GM12801 (cell line): Measurements from ENCODE around the gene UGT1A9.

ENCODE experiments used
- CTCF ChIP-seq: IDR thresholded peaks from one replicate; pipeline ENCODE4 v1.5.1; 2011; ENCODE audit warnings: control low read depth; ENCODE audit not compliant: insufficient read length; ENCODE audit errors: extremely low read depth

Gene UGT1A9

GRCh38 chr2:233815861-233816260, 144.2 kb downstream of the UGT1A9 start:
- TF ChIP-seq CTCF, result no peak

GRCh38 chr2:233816334-233816733, 144.6 kb downstream of the UGT1A9 start:
- TF ChIP-seq CTCF, result no peak

GRCh38 chr2:233816771-233817170, 145.1 kb downstream of the UGT1A9 start:
- TF ChIP-seq CTCF, result no peak

GRCh38 chr2:233817361-233817911, 145.7 kb downstream of the UGT1A9 start:
- TF ChIP-seq CTCF, result no peak

- TF ChIP-seq CTCF, result no peak
Measured at GRCh38 chr2:233817995-233818638, 146.4 kb downstream of the UGT1A9 start.

- no peak for TF ChIP-seq CTCF
Measured at GRCh38 chr2:233818639-233819621, 147.2 kb downstream of the UGT1A9 start.
